ENCODE results near the gene HOXD10.

HOXD10 gene

GRCh38 chr2:176154576-176155252 is 38.1 kb downstream of the HOXD10 start:
- TF ChIP-seq GATA2 (IDR thresholded peaks at IDR 0.05; ENCODE audit: low read depth, low read length) (no peak), GATA3 (IDR thresholded peaks at IDR 0.05; ENCODE audit: low read depth, low read length) (no peak)

- TF ChIP-seq GATA3 (IDR thresholded peaks at IDR 0.05; ENCODE audit: low read depth, low read length) (no peak), GATA2 (IDR thresholded peaks at IDR 0.05; ENCODE audit: low read depth, low read length) (no peak)
Observed at GRCh38 chr2:176155356-176156044, 38.9 kb downstream of the HOXD10 start.

DNA sequence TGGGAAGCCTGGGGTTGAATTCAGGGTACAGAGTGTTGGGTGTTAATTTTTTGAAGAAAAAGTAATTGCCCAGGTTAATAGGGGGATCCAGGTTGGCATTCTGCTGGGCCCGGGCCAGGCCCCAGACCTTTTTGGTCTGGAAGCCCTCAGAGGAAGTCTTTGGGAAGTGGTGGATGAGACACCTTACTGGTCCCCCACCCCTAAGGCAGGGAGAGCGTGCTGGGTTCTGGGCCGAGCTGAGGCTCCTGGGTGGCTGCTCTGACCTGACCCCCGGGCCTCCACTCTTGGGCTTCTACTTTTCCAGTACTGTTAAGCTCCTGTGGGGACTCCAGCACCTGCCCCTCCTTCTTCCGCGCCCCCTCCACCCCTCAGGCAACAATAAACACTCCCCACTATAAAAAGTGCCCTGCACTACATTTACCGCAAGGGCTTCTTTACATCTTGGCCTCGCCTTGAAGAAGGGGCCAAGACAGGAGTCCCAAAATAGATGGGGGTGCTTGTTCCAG is 39.8 kb downstream of the HOXD10 start:
- TF ChIP-seq GATA3 (IDR thresholded peaks at IDR 0.05; ENCODE audit: low read depth, low read length) (no peak), GATA2 (IDR thresholded peaks at IDR 0.05; ENCODE audit: low read depth, low read length) (no peak)

- TF ChIP-seq GATA3 (IDR thresholded peaks at IDR 0.05; ENCODE audit: low read depth, low read length), result no peak
Observed at GRCh38 chr2:176156807-176157498, 40.4 kb downstream of the HOXD10 start, which contains the start of gene HOXD3. TSS of gene HOXD3 (plus strand) at chr2:176157307. CDS start at chr2:176169115, 11,808 bp downstream.

DNA sequence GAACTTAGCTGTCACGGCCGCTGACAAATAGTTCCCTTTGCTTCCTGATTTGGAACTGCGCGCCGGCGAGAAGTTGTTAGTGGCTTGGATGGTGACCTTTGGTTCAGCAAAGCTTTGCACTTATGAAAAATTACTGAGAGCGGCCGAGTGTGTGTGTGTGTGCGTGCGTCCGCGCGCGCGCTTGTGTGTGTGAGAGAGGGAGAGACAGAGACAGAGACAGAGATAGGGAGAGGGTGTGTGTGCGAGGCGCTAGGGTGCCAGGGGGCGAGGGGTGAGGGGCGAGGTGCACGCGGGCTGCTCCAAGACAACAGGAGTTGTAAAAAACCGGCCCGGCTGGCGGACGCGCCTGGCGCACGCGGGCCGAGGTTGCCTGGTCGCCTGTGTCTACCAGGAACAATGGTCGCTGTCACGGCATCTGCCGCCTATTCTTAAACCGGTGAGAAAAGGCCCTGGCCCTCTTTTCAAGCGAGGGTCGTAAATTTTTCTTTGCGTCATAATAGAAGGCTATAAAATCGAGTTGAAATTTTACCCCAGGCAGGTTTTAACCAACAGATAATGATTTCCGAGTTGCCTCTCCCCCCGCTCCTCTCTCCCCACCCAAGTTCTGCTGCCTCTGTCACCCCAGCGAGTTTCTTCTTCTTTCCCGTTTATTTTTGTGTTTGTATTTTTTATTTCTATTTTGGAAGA is 41.1 kb downstream of the HOXD10 start:
- peak; percentile 16; the same call in 1 of the 2 replicates for TF ChIP-seq GATA2 (IDR thresholded peaks at IDR 0.05; ENCODE audit: low read depth, low read length)
- TF ChIP-seq GATA3 (IDR thresholded peaks at IDR 0.05; ENCODE audit: low read depth, low read length), result no peak

GRCh38 chr2:176158186-176158591 is 41.6 kb downstream of the HOXD10 start:
- TF ChIP-seq GATA3 (IDR thresholded peaks at IDR 0.05; ENCODE audit: low read depth, low read length) (no peak), GATA2 (IDR thresholded peaks at IDR 0.05; ENCODE audit: low read depth, low read length) (no peak)

GRCh38 chr2:176158855-176159662 is 42.5 kb downstream of the HOXD10 start:
- TF ChIP-seq GATA3 (IDR thresholded peaks at IDR 0.05; ENCODE audit: low read depth, low read length) (no peak), GATA2 (IDR thresholded peaks at IDR 0.05; ENCODE audit: low read depth, low read length) (no peak)

DNA sequence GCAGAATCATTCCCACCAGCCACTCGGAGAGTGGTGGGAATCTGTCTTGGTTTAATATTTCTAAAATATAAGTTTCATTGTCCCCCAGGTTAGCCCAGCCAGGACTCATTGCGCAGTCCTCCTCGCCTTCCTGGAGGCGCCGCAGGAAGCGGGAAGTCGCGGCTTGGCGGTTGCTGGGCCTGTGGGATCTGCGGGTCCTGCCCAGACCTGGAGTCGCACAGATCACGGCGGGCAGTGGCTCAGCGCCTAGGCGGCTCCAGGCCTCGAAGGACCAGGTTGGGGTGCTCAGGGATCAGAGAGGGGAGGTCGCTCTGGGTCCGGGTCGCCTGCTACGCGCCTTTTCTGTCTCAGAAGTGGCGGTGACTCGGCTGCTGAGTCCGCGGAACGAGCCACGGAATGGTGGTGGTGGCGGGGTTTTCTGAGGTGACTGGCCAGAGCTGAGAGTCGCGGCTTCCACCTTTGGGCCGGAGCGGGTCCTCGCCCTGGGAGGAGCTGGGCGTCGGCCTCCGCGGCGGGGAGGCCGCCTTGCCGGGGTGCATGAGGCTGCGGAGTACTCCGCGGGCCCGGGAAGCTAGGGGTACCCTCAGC is 43.2 kb downstream of the HOXD10 start:
- TF ChIP-seq GATA2 (IDR thresholded peaks at IDR 0.05; ENCODE audit: low read depth, low read length) (no peak), GATA3 (IDR thresholded peaks at IDR 0.05; ENCODE audit: low read depth, low read length) (no peak)

- no peak for TF ChIP-seq GATA3 (IDR thresholded peaks at IDR 0.05; ENCODE audit: low read depth, low read length)
- TF ChIP-seq GATA2 (IDR thresholded peaks at IDR 0.05; ENCODE audit: low read depth, low read length), result no peak
Observed at GRCh38 chr2:176160251-176160985, 43.8 kb downstream of the HOXD10 start.

GRCh38 chr2:176160986-176161824 is 44.6 kb downstream of the HOXD10 start:
- no peak for TF ChIP-seq GATA2 (IDR thresholded peaks at IDR 0.05; ENCODE audit: low read depth, low read length)
- no peak for TF ChIP-seq GATA3 (IDR thresholded peaks at IDR 0.05; ENCODE audit: low read depth, low read length)

- TF ChIP-seq GATA3 (IDR thresholded peaks at IDR 0.05; ENCODE audit: low read depth, low read length) (no peak), GATA2 (IDR thresholded peaks at IDR 0.05; ENCODE audit: low read depth, low read length) (no peak)
Observed at GRCh38 chr2:176161825-176162626, 45.4 kb downstream of the HOXD10 start.

All from SH-SY5Y (cell line).